Measurements from ENCODE around the gene OR9K2. TPM values are rescaled to one million over a fixed set of nuclear protein-coding genes. Genes with fewer than 3 reads are reported as not detected.

OR9K2 gene
- total and polyA plus RNA-seq, 2 of the 4 experiments (the other 2 are of a cell fraction), result not detected

DNA sequence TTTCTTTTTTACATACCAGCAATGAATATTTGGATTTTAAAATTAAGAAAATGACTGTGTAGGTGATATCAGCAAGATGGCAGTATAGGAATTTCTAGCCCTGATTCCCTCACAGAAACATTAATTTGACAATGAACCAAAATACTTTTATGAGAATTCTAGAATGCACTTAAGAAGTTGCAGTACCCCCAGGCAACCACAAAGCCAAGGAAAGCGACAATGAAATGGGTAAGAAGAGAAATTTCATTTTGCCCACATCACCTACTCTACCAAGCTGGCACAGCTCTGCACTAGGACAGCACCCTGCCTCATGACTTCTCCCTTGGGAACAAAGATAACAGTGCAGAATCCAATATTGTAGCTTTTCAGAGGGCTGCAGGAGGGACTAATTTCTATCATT, 6.6 kb downstream of the OR9K2 start:
- H4K91ac ChIP-seq (ENCODE audit: insufficient read depth, low read depth, low read length), result no peak overlapping the region
- H3K27me3 ChIP-seq (ENCODE audit: control insufficient read depth, insufficient read depth, low read length), result no peaks in the 10 kb centered on the region
- no peaks in the 10 kb centered on the region for H4K20me1 ChIP-seq (ENCODE audit: insufficient read depth, low read length)
- no peak overlapping the region for H2BK15ac ChIP-seq (ENCODE audit: low read depth, low read length)
- TF ChIP-seq CEBPB (IDR thresholded peaks at IDR 0.05; ENCODE audit: low read depth, low read length) (no peak), MXI1 (IDR thresholded peaks at IDR 0.05; ENCODE audit: borderline replicate concordance, low read depth, low read length) (no peak), SMC3 (IDR thresholded peaks at IDR 0.05; ENCODE audit: low read depth, low read length) (no peak), MAZ (IDR thresholded peaks at IDR 0.05; ENCODE audit: borderline replicate concordance, low read depth, low read length) (no peak), RAD21 (IDR thresholded peaks at IDR 0.05; ENCODE audit: low read length) (no peak), BHLHE40 (IDR thresholded peaks at IDR 0.05; ENCODE audit: low read depth, low read length) (no peak), NFE2L2 (IDR thresholded peaks at IDR 0.05; ENCODE audit: low read depth, low read length) (no peak), POLR2A (IDR thresholded peaks at IDR 0.05; ENCODE audit: low read depth, low read length) (no peak), MAFK (IDR thresholded peaks at IDR 0.05; ENCODE audit: low read depth, low read length) (no peak), RCOR1 (IDR thresholded peaks at IDR 0.05; ENCODE audit: insufficient replicate concordance, low read length) (no peak), FOS (IDR thresholded peaks at IDR 0.05; ENCODE audit: low read depth, low read length) (no peak), RFX5 (IDR thresholded peaks at IDR 0.05; ENCODE audit: low read depth, low read length) (no peak)
- in situ Hi-C loops (cut with MboI; ENCODE audit: low sequenced_read_pairs), result no loop called here
- H3K27ac ChIP-seq (ENCODE audit: insufficient read depth, low read length), result no peak overlapping the region
- H3K9me3 ChIP-seq (ENCODE audit: control insufficient read depth, insufficient read depth, low read length), result peaks cover 1% of the 10 kb centered on the region; the same call in 1 of the 2 replicates
- ChIA-PET POLR2A (ENCODE audit: unreplicated experiment) (no interaction called here), CTCF (no interaction called here)
- no peaks in the 10 kb centered on the region for H3K9me1 ChIP-seq (ENCODE audit: insufficient read depth, low read length)
- H3K56ac ChIP-seq (ENCODE audit: extremely low read depth, insufficient read depth, low read length), result no peak overlapping the region; the same call in 1 of the 2 replicates
- no peak overlapping the region for H3K23ac ChIP-seq (ENCODE audit: low read depth, low read length)
- H2AK5ac ChIP-seq (ENCODE audit: low read depth, low read length), result no peak overlapping the region
- H4K5ac ChIP-seq (ENCODE audit: low read depth, low read length), result no peak overlapping the region
- H3K4me3 ChIP-seq (ENCODE audit: insufficient read depth, low read depth, low read length), result no peak overlapping the region
- H3K79me1 ChIP-seq (ENCODE audit: low read depth in 1 of 2, low read length in 2 of 2), result no peaks in the 10 kb centered on the region
- no peak overlapping the region for H3K14ac ChIP-seq (replicated peaks; ENCODE audit: low read depth, low read length)
- WGBS, 2 experiments (ENCODE audit: extremely low coverage in 2 of 2, insufficient read length in 1 of 2), result no CpG with 5 or more reads among the region's 1 CpG
- intact Hi-C loops (cut with micrococcal nuclease), result no loop called here
- no peak for DNase-seq
- no peak overlapping the region for H3K9ac ChIP-seq (ENCODE audit: low read depth, low read length)
- H3K4me1 ChIP-seq (ENCODE audit: control insufficient read depth, insufficient read depth, low read length), result no peaks in the 10 kb centered on the region
- no peak overlapping the region for H2BK20ac ChIP-seq (ENCODE audit: low read depth, low read length)
- H4K8ac ChIP-seq (ENCODE audit: low read depth in 2 of 2, low read length in 2 of 2), result no peak overlapping the region
- H2AK9ac ChIP-seq (replicated peaks; ENCODE audit: low read depth, low read length, poor library complexity), result no peak overlapping the region
- H3K18ac ChIP-seq (ENCODE audit: low read depth, low read length), result no peak overlapping the region
- no peak overlapping the region for H2BK120ac ChIP-seq (ENCODE audit: low read depth, low read length)
- no peak overlapping the region for H3K4ac ChIP-seq (ENCODE audit: low read depth, low read length)
- no peak overlapping the region for H2BK5ac ChIP-seq (ENCODE audit: low read depth, low read length, poor library complexity, severe bottlenecking)
- H3K4me2 ChIP-seq (ENCODE audit: low read depth, low read length), result no peak overlapping the region
- dilution Hi-C loops (cut with HindIII; ENCODE audit: low sequenced_read_pairs, unreplicated experiment), result no loop called here
- ATAC-seq (ENCODE audit: low read depth), result no peak
- no peaks in the 10 kb centered on the region for H3K36me3 ChIP-seq (ENCODE audit: control insufficient read depth, insufficient read depth, low read length)
- BruUV-seq (replicated peaks), result no TSS peak
- H2AFZ ChIP-seq (replicated peaks; ENCODE audit: low read length, poor library complexity), result no peak overlapping the region
